Prostate gland (tissue), 2 donors: Measurements from ENCODE around the gene CALHM6. TPM values are rescaled to one million over a fixed set of nuclear protein-coding genes. Genes with fewer than 3 reads are reported as not detected.

Source experiments
- total RNA-seq, 2 donors: library from RNA; depleted of rRNA; stranded (reverse); fragments of >200 nt; gene quantifications; one replicate each; pipeline ENCODE4 v1.1.0, GENCODE V29; 2016

CALHM6 gene
- total RNA-seq, 2 donors from 2014 or later, result 6.3 to 6.7 TPM

Other genes starting within 250 kb of the CALHM6 start
- 10 to 100 TPM; 26.0 to 33.7 TPM for gene TSPYL4, start 207.3 kb upstream of the CALHM6 start, total RNA-seq
- 100 to 1,000 TPM; 112 to 159 TPM for gene TSPYL1, start 181.4 kb upstream of the CALHM6 start, total RNA-seq
- gene DSE, start 90.4 kb upstream of the CALHM6 start, total RNA-seq, result 10 to 100 TPM; 15.8 to 36.5 TPM
- gene CALHM5, start 50.3 kb downstream of the CALHM6 start, total RNA-seq, result 1 to 10 TPM in 1 of 2 donors, under 1 TPM in 1; 0.32 to 1.8 TPM
- not detected for gene TRAPPC3L, start 84.3 kb downstream of the CALHM6 start, total RNA-seq
- gene CALHM4, start 92.4 kb downstream of the CALHM6 start, total RNA-seq, result under 1 TPM in 1 of 2 donors, not detected in 1; 0.57 TPM
- gene RWDD1, start 110.1 kb downstream of the CALHM6 start, total RNA-seq, result 10 to 100 TPM; 26.7 to 40.3 TPM
- gene RSPH4A, start 155.1 kb downstream of the CALHM6 start, total RNA-seq, result 1 to 10 TPM in 1 of 2 donors, under 1 TPM in 1; 0.23 to 1.5 TPM
- 10 to 100 TPM in 1 of 2 donors, 1 to 10 TPM in 1; 7.6 to 10.8 TPM for gene ZUP1, start 207.4 kb downstream of the CALHM6 start, total RNA-seq
- 10 to 100 TPM; 14.4 to 22.3 TPM for gene KPNA5, start 219.8 kb downstream of the CALHM6 start, total RNA-seq